Measurements from ENCODE around the gene MMADHC.

DNA sequence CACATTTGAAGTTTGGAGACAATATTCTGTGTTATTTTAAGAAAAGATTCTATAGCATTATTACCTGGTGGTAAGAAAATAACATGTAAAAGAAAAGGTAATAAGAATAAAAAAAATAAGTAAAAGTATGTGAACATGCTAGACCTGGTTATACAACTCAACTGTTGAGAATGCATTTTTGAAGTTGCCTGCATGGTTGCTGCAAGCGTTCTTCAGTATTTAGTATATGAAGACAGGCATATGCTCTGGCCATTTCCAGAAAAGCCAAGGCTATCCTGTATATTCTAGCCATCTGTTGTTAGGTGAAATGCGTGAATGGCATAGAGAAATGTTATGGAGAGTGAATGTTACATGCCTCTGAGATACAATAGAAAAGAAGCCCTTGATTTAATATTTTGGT lies 6.8 kb upstream of the MMADHC start:
- TF ChIP-seq, protein P1, sequence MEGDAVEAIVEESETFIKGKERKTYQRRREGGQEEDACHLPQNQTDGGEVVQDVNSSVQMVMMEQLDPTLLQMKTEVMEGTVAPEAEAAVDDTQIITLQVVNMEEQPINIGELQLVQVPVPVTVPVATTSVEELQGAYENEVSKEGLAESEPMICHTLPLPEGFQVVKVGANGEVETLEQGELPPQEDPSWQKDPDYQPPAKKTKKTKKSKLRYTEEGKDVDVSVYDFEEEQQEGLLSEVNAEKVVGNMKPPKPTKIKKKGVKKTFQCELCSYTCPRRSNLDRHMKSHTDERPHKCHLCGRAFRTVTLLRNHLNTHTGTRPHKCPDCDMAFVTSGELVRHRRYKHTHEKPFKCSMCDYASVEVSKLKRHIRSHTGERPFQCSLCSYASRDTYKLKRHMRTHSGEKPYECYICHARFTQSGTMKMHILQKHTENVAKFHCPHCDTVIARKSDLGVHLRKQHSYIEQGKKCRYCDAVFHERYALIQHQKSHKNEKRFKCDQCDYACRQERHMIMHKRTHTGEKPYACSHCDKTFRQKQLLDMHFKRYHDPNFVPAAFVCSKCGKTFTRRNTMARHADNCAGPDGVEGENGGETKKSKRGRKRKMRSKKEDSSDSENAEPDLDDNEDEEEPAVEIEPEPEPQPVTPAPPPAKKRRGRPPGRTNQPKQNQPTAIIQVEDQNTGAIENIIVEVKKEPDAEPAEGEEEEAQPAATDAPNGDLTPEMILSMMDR (conservative IDR thresholded peaks at IDR 0.05): no peak
- TF ChIP-seq EZH2 (IDR thresholded peaks at IDR 0.05; ENCODE audit: low read depth): no peak

Data from PC-9 (cell line).